NCI-H345 treated with DMSO at 0.1 percent for 48 hours (cell line): ENCODE measurements around the gene GTPBP6.
"Not testable (repeated sequence)": the region's sequence is repeated elsewhere in the genome, so short reads cannot be mapped to it uniquely, and the experiment has no call there.

Source experiments
- DNase-seq: peaks from one replicate; lab custom pipeline; 2025; ENCODE audit not compliant: unreplicated experiment; lab: John Stamatoyannopoulos, UW

Gene GTPBP6

DNA sequence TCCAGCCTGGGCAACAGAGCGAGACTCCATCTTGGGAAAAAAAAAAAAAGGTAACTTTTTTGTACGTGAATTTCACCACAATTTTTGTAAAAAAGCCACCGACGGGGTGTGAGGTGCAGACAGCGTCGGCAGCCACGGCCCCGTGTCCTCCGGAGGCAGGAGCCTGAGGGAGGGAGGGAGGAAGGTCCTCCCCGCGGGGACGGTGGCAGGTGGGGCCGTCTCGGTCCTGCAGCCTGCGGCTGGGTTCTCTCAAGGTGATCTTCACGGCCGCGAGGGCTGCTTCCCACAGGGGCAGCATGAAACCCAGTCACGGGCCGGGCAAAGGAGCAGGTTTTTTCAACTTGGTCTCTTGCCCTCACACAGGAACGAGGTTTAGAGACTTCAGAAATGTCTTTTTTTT is 23.5 kb downstream of the GTPBP6 start:
- no peak for DNase-seq

DNA sequence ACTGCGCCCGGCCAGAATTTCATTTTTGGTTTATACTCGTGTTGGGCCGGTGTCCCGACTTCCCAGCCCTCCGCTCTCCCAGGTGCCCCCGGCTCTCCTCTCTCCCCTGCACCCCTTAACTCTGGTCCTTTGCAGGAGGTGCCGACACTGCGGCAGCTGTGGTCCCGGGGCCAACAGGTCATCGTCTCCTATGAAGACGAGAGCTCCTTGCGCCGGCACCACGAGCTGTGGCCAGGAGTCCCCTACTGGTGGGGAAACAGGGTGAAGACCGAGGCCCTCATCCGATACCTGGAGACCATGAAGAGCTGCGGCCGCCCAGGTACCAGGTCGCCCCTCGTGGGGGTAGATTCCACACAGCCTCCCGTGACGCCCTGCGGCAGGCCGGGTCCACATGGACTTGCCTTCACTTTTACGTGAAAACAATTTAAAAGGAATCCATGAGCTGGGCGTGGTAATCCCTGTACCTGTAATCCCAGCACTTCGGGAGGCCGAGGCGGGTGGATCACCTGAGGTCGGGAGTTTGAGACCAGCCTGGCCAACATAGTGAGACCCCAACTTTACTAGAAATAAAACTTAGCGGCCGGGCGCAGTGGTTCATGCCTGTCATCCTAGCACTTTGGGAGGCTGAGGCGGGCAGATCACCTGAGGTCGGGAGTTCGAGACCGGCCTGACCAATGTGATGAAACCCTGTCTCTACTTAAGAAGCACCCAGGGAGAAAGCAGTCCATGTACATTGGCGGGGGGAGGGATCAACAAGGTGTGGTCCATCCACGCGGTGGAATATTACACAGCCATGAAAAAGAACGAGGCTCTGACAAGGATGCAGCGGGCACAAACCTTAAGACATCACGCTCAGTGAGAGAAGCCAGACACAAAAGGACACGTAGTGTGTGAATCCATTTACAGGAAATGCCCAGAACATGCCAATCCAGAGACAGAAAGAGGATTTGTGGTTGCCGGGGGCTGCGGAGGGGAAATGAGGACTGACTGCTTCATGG is 25.4 kb downstream of the GTPBP6 start:
- no peak for DNase-seq

DNA sequence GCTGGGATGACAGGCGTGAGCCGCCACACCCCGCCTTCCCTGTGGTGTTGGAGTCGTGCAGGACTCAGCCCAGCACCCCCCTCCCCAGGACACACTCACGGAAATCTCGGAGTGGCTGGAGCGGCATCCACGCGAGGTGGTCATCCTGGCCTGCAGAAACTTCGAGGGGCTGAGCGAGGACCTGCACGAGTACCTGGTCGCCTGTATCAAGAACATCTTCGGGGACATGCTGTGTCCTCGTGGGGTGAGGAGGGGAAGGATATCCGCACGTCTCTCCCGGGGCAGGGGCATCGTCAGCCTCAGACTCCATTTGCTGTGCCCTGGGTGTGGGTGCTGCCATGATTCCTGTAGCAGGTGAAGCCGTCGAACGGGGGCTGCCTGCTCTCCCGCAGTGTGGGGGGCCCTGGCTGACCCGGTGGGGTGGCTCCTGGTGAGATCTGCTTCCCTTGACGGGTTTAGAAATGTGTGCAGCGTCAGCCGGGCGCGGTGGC is 27.1 kb downstream of the GTPBP6 start:
- no peak for DNase-seq

DNA sequence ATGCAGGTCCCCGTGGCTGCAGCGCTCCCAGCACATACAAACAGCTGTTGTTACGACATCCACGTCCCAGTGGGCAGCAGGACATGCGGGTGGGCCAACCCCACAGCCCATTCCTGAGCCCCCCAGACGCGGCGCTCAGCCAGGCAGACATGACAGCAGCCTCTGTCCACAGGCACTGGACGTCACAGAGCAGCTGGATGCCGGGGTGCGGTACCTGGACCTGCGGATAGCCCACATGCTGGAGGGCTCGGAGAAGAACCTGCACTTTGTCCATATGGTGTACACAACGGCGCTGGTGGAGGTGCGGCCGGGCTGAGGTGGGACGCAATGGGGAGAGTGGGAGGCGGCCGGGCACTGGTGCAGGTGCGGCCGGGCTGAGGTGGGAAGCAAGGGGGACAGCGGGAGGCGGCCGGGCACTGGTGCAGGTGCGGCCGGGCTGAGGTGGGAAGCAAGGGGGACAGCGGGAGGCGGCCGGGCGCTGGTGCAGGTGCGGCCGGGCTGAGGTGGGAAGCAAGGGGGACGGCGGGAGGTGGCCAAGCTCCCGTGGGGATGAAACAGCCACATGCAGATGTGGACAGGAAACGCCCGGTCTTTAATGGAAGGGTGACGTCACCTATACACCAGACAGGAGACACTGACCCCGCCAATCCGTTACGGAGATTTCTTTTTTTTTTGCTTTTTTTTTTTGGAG is 28.0 kb downstream of the GTPBP6 start:
- no peak for DNase-seq

DNA sequence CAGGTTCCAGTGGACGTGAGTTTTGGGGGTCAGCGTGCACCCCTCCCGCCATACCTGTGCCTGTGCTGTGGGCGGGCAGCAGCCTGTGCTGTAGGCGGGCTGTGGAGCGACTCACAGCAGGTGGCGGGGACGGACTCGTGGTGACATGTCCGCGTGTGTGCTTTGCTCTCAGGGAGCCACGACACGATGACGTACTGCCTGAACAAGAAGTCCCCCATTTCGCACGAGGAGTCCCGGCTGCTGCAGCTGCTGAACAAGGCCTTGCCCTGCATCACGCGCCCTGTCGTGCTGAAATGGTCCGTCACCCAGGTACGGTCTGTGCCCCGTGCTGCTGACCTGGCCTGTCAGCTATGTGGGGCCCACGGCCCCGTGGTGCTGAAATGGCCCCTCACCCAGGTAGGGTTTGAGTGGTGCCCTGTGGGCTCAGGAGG is 30.0 kb downstream of the GTPBP6 start:
- DNase-seq = no peak

DNA sequence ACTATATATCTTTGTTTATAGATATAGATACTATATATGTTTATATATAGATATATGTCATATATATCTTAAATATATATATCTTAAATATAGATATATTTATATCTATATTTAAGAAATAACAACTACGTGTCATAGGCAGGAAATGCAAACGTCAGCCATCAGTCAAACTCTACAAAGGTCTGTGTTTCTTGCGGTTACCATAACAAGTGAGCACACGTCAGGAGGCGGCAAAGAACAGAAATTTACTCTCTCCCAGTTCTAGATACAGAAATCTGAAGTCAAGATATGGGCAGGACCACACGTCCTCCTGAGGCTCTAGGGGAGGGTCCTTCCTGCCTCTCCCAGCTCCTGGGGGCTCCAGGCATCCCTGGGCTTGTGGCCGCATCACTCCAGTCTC is 30.9 kb downstream of the GTPBP6 start:
- DNase-seq = no peak

DNA sequence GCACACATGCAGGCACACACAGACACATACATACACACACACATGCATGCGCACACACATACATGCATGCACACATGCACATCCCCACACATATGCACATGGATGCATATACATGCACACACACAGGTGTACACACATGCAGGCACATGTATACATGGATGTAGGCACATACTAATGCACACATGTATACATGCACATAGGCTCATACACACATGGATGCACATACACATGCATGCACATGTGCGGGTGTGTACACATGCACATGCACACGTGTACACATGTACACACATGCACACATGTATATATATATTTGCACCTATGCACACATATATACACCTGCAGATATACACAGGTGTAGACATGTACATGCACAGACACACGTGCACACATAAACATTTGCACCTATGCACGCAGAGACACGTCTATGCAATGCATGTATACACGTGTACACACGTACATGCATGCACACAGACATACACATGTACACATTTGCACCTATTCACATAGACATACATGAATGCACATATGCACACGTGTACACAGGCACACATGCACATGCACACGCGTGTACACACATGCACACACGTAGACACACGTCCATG is 33.4 kb downstream of the GTPBP6 start:
- no peak for DNase-seq

DNA sequence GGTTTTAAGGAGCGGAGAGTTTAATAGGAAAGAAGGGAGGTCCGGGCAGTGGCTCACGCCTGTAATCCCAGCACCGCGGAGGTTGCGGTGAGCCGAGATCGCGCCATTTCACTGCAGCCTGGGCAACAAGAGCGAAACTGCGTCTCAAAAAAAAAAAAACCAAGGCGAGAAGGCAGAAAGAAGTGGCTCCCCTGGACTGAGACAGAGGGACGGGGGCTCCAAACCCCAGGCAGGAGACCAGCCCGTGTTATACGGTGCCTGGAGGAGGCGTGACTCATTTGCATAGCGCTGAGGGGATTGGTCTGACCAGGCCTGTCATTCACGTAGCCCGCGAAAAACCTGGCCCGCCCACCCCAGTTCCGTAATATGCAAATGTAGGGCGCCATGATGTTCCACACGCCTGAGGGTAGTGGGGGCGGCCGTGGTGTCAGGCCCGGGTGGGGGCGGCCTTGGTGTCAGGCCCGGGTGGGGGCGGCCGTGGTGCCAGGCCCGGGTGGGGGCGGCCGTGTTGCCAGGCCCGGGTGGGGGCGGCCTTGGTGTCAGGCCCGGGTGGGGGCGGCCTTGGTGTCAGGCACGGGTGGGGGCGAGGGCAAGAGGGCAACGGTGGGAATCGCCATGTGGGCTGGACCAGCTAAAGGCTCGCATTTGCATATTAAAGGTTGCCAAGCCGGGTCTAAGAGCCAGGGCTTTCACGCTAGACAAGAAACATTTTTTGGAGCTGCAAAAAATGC is 35.3 kb downstream of the GTPBP6 start:
- DNase-seq = no peak

DNA sequence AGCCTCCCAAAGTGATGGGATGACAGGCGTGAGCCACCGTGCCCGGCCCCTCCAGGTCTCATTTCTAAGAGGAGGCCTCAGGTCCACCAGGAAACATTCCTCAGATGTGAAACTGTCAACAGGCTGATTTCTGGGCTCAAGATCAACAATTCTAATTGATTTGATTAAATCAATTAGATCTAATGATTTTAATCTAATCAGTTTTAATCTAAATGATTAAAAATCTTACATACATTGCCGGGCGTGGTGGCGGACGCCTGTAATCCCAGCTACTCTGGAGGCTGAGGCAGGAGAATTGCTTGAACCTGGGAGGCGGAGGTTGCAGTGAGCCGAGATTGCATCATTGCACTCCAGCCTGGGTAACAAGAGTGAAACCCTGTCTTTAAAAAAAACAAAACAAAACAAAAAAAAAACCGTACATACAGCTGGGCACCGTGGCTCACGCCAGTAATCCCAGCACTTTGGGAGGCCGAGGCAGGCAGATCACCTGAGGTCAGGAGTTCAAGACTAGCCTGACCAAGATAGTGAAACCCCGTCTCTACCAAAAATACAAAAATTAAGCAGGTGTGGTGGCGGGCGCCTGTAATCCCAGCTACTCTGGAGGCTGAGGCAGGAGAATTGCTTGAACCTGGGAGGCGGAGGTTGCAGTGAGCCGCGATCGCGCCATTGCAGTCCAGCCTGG is 36.5 kb downstream of the GTPBP6 start:
- not testable (repeated sequence) for DNase-seq

DNA sequence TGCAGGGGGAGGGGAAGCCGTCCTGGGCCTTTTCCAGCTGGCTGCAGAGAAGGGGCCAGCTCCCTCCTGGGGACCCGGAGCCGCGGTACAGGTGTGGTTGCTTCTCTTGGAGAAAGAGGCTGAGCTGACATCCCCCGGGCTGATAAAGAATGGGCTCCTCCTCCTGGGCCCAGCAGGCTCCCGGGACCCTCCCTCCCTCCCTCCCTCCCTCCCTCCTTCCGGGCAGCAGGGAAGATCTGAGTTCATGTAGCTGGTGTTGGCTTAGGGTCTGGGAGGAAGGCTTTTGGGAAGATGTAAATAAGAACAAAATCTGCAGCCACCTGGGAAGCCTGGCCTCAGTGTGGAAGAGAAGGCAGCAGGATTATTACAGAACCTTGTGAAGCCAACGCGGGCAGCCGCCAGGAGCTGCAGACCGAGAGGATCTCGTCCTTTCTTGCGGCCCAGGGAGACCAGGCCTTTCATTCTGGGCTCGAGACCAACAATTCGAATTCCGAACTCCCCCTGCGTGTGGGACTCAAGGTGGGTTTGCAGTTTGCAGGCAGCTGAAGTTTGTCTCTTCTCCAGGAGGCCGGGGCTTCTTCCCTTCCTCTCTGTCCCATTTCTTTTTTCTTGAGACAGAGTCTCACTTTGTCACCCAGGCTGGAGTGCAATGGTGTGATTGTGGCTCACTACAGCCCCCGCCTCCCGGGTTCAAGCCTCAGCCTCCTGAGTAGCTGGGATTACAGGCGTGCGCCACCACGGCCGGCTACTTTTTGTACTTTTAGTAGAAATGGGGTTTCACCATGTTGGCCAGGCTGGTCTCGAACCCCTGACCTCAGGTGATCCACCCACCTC is 37.2 kb downstream of the GTPBP6 start, which contains the start of gene PLCXD1:
TSS of gene PLCXD1 (plus strand) at position 216 of the 834 bp plus-strand sequence. CDS start 2,807 bp downstream, outside the sequence.
- DNase-seq = no peak

DNA sequence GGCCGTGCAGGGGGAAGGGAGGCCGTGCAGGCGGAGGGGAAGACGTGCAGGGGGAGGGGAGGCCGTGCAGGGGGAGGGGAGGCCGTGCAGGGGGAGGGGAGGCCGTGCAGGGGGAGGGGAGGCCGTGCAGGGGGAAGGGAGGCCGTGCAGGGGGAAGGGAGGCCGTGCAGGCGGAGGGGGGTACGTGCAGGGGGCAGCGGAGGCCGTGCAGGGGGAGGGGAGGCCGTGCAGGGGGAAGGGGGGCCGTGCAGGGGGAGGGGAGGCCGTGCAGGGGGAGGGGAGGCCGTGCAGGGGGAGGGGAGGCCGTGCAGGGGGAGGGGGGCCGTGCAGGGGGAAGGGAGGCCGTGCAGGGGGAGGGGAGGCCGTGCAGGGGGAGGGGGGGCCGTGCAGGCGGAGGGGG is 37.9 kb downstream of the GTPBP6 start:
- not testable (repeated sequence) for DNase-seq

DNA sequence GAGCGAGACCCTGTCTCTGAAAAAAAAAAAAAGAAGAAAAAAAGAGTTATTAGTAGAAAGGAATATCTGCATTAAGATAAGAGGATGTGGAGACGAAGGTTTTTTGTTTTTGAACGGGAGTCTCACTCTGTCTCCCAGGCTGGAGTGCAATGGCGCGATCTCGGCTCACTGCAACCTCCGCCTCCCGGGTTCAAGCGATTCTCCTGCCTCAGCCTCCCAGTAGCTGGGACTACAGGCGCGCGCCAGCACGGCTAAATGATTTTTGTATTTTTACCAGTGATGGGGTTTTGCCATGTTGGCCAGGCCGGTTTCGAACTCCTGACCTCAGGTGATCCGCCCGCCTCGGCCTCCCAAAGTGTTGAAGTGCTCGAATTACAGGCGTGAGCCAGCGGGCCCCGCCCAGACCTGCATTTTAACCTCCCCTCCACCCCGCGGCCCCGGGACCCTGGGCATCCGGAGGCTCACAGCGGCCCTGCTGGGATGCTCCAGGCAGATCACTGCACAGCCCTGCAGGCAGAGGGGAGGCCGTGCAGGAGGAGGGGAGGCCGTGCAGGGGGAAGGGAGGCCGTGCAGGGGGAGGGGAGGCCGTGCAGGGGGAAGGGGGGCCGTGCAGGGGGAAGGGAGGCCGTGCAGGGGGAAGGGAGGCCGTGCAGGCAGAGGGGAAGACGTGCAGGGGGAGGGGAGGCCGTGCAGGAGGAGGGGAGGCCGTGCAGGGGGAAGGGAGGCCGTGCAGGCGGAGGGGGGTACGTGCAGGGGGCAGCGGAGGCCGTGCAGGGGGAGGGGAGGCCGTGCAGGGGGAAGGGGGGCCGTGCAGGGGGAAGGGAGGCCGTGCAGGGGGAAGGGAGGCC is 38.6 kb downstream of the GTPBP6 start:
- not testable (repeated sequence) for DNase-seq

DNA sequence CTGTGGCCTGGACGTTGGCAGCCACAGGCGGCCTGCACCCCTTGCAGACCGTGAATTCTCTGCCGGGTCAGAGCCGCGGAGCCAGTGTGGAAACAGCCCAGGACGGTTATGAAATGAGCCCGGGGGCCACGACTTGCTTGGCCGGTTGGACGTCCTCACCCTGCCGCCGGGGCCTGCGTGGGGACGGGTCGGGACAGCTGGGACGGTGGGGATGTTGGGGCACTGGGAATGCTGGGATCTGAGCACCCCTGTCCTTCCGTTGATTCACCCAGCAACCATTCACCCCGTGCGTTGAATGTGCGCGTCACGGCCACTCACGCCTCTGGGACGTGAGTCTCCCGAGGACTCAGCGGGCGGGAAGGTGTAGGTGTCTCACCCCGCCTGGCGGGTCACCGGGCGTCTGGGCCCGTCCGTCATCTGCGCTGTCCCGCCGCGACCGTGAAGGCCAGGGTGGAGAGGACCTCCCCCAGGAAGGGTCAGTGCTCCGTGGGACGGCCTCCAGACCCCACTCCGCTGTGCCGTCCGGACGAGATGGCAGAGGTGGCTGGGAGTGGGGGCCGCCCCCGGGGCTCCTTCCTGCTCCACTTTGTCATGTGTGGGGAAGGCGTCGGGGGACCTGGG is 41.9 kb downstream of the GTPBP6 start:
- no peak for DNase-seq

DNA sequence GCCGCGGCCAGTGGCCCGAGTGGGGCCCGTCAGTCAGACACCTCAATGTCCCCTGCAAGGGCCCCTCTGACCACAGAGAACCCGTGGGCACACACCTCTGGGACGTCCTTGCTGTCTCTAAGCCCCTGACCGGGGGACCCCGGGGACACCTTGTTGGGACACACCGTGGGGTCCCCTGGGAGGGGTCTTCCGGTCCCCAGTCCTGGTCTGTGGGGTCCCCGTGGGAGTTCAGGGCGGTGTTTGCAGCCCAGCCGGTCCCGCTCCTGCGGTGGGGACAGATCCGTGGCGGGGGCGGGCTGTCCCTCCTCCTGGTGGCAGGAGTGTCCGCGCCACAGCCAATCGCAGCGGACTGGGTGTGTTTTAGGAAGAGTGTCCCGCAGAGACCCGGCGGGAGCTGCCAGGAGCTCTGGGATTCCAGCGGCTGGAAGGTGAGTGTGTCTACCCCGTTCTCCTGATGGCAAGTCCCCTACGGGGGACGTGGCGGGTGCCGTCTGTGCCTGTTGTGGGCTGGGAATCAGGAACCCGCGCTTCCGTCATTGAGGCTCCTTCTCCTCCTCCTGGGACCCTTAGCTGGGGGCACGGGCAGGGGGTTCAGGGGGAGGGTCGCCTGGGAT is 42.5 kb downstream of the GTPBP6 start:
- no peak for DNase-seq

DNA sequence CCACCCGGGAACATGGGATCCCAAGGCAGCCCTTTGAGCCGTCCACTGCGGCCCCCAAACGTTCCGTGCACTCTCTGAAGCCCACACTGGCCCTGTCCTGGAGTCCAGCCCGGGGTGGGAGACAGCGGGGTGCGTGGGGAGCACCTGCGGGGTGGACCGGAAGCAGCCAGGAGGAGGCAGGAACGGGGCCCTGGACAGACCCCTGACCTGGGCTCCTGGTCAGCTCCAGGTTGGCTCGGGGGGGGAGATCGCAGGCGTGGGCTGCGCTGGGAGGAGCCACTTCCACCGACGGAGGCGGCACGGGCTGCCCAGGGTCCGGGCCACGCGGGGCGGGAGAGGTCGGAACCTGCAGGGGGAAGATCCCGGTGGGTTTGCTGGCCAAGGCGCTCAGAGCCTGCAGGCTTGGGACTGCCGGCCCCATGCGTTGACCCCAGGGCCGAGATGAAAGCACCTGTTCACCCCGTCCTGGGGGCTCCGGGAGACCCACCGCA is 43.1 kb downstream of the GTPBP6 start:
- no peak for DNase-seq

DNA sequence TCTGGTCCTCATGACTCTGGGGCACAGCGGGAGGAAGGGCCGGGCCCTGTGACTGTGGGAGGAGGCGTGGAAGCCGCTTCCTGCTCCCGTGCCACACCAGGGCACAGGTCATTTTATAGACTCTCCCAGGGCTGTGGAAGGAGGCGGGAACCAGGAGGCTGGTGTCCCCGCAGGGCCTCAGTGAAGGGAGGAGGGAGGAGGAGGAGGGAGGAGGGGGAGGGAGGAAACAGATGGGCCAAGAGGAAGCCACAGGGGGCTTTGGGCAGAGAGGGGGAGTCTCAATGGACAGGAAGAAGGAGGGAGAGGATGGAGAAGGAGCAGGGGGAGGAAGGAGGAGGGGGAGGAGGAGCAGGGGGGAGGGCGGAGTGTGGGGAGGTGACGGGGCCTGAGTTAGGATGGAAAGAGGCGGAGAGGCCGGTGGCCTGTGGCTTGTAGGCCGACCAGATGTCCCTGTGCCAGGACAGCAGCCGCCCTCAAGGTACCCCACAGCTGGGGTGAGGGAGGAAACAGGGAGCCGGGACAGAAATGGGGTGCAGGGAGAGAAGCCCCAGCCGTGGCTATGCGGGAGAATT is 43.6 kb downstream of the GTPBP6 start:
- no peak for DNase-seq

DNA sequence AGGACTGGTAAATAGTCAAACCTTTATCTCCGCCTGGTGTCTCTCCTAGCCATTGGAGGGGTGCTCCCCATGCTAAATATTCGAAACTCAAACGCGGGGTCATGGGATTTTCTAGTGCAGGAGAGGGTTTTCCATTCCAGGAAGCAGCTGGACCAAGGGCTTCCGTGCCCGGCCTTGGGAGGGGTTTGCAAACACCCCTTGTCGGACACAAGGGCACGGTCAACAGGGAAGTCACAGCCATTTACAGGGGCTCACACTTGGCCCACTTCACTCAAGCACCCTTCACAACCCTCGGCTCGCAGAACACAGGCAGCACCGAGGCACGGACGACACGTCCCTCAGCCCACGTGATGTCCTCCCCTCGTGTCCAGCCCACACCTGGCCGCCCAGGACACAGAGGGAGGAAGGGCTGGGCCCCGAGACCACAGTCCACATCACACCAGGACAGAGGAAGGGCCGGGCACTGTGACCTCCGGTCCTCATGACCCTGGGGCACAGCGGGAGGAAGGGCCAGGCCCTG is 47.7 kb downstream of the GTPBP6 start:
- no peak for DNase-seq
